ENCODE measurements around the gene CCDC190.
A peak's percentile ranks its signal among the peaks of the same experiment; 100 is the strongest.
"Not testable (repeated sequence)": the region's sequence is repeated elsewhere in the genome, so short reads cannot be mapped to it uniquely, and the experiment has no call there.

CCDC190 gene

DNA sequence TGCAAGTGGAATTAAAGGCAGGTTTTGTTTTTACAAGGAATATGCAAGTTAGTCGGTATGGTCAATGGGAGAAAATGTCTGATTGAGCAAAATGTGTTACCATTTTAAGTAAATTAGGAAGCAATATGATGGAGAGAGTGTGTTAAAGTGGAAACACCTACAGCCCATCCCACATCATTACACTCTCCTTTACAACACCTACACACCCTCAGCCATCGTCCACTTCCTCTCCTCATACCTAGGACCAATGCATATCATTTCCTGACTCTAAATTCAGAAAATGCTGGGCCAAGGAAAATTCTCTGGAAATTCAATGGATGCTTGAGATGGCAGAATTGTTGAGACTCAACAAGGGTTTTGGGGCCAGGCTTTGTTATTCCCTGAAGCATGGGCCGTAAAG is 16.4 kb upstream of the CCDC190 start:
- DNase-seq (ENCODE audit: low read depth in 2 of 2): no peak

DNA sequence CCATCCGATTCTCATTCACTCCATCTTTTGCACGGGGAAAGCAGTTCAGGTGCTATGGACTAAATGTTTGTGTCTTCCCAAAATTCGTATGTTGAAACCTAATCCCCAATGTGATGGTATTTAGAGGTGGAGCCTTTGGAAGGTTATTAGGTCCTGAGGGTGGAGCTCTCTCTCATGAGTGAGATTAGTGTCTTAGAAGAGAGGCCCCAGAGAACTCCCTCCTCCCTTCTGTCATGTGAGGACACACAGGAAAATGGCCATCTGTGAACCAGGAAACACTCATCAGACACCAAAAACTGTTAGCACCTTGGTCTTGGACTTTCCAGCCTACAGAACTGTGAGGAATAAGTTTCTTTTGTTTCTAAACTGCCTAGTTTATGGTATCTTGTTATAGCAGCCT is 15.8 kb upstream of the CCDC190 start:
- no peak for DNase-seq (ENCODE audit: low read depth in 2 of 2)

DNA sequence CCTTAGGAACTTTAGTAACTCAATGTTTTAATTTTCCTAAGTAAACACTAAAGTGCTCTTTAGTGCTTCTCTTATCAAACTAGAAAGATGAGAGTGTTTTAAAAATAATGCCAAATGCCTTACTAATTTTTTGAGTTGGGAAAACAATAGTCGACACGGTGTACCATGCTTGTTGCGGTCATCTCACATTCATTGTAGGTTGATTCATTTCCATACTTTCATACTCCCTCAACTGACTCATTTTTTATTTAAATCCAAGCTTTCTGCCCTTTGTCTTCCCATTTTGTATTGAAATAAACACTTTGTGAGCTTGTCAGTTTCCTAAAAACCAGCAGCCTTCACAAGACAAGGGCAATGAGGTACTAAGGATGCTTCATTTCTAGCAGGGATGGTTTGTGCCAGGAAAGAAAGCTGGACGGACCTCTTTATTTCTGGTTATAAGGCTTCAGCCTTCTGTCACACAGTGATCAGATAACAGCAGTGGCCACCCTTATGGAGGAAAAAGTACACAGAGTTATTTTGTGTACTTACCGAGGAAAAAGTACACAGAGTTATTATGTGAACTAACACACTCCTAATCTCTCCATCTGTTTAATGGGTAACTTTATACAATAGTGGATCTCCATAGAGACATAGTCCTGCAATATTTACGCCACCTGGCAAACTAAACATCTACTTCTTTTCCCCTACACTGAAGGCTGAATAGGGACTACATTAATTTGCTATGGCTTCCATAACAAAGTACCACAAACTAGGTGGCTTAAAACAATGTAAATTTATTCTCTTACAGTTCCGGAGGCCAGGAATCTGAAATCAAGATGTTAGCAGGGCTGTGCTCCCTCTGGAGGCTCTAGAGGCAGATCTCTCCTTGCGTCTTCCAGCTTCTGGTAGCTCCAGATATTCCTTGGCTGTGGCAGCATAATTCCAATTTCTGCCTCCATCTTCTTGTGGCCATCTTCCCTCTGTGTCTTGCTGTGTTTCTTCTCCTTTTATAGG is 13.0 kb upstream of the CCDC190 start:
- DNase-seq (ENCODE audit: low read depth in 2 of 2): no peak

DNA sequence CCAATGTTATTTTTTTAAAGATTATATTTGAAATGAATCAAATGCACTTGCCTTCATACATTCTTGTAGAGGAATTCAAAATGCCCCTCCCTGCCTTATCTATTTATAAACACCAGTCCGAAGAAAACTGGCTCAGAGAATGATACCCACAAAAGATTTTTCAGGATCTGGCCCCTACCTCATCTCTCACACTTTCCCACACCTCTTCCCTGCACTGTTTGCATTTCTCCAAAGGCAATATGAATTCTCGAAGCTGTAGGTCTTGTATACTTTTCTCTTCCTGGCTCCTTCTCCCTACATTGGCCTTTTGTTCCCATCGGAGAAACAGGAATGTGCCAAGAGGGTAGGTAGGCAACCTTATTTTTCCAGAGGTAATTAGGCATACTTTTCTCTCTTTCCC is 12.0 kb upstream of the CCDC190 start:
- DNase-seq (ENCODE audit: low read depth in 2 of 2): no peak

DNA sequence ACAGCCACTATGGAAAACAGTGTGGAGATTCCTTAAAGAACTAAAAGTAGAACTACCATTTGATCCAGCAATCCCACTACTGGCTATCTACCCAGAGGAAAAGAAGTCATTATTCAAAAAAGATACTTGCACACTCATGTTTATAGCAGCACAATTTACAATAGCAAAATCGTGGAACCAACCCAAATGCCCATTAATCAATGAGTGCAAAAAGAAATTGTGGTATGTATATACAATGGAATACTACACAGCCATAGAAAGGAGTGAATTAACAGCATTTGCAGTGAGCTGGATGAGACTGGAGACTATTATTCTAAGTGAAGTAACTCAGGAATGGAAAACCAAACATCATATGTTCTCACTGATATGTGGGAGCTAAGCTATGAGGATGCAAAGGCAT is 10.4 kb upstream of the CCDC190 start:
- not testable (repeated sequence) for DNase-seq (ENCODE audit: low read depth in 2 of 2)

DNA sequence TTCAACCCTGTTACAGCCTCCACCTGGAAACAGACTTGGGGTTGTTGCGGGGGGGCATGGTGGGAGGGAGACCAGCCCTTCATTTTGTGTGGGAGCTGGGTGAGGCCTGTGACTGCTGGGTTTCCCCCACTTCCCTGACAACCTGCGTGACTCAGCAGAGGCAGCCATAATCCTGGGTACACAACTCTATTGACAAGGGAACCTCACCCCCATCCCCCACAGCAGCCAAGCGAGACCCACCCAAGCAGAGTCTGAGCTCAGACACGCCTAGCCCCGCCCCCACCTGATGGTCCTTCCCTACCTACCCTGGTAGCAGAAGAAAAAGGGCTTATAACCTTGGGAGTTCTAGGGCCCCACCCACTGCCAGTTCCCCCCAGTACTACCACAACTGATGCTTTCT is 8.0 kb upstream of the CCDC190 start:
- DNase-seq (ENCODE audit: low read depth in 2 of 2): no peak

DNA sequence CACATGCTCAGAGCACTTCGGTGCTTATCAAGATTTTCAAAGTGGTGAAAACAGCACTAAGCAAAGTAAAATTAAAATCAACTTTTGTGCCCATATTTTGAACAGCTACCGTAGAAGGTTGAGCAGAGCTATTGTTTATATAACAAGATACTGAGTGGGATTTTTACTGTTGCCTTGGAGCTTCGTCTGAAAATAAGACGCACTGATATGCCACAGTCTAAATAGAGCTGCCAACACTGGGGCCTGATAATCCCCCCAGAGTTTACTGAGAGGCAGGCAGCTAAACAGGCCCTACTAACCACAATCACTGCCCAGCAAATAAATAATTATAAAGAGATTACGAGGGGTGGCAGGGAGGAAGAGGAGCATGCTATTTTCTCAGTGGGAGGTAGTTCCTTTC is 650 bp upstream of the CCDC190 start:
- no peak for DNase-seq (ENCODE audit: low read depth in 2 of 2)

DNA sequence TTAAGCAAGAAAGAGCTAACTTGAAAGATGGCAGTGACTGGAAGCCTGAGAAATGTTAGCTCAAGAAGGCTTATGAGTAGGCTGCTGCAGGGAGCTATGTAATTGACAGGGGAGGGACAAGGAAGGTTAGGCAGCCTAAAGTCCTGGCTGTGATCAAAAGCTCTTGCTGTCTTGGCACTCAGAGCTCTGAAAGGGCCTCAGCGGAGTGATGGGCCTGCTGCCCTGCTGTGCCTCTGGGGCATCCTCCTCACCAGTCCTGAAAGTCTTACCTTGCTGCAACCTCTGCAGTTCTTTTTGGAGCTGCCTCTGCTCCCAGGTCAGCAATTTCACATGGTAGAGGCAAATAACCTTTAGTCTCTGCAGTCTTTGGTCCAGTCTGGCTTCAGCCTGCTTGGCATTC is 1.8 kb downstream of the CCDC190 start:
- no peak for DNase-seq (ENCODE audit: low read depth in 2 of 2)

DNA sequence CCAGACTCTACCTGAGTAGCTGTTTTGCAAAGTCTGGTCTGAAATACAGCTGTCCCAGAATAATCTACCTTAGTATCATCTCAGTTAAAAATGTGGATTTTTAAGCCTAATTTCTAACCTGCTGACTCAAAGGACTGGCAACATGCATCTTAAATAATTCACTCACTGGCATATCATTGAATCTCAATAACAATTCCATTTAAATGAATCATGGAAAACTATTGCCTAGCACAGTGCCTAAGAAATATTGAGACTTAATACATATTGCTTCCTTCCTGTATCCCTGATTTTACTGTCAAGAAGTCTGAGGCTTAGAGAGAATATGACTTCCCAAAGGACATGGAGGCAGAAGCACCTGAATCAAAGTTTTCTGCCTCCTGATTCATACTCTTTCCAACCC is 3.1 kb downstream of the CCDC190 start:
- DNase-seq (ENCODE audit: low read depth in 2 of 2): no peak

DNA sequence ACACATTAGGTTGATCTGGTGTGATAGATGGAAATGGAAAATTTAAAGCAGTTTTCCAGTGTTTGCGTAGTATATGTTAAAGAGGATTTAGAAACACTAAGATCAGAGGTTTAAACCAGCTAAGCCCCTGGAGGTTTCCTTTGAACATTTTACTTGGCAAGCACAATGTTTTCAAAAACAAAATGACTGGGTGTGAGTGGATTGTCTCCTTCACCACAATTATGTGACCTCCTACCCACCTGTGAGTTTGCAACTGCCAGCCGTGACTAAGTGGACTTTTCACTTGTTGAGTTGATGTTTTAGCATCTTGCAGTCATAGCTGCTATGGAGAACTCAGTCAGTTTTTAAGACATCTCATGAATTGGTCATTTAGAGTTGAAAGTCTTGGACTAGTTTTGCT is 4.7 kb downstream of the CCDC190 start:
- peak; percentile 56 to 63 for DNase-seq (ENCODE audit: low read depth in 2 of 2)

DNA sequence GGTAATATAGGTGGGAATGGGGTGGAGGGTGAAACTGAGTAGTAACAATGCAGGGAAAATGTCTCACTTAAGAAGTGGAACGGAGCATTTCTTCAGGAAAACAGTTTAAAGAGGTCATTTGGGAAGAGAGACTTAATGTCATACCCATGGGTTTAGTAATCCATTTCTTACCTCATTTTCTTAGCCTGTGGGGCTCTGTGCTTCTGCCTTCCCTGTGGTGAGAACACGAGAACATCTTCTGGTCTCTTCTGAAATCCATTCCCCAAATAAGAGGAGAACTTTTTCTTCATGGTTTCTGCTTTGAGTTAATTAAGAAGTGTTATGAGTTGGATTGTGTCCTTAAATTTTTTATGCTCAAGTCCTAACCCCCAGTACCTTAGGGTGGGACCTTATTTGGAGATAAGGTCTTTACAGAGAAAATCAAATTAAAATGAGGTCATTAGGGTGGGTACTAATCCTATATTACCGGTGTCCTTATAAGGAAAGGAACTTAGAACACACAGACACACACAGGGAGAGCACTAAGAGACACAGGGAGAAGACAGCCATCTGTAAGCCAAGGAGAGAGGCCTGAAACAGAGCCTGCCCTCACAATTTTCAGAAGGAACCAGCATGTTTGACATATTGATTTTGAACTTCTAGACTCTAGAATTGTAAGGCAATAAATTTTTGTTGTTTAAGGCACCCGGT is 5.4 kb downstream of the CCDC190 start:
- no peak for DNase-seq (ENCODE audit: low read depth in 2 of 2)

DNA sequence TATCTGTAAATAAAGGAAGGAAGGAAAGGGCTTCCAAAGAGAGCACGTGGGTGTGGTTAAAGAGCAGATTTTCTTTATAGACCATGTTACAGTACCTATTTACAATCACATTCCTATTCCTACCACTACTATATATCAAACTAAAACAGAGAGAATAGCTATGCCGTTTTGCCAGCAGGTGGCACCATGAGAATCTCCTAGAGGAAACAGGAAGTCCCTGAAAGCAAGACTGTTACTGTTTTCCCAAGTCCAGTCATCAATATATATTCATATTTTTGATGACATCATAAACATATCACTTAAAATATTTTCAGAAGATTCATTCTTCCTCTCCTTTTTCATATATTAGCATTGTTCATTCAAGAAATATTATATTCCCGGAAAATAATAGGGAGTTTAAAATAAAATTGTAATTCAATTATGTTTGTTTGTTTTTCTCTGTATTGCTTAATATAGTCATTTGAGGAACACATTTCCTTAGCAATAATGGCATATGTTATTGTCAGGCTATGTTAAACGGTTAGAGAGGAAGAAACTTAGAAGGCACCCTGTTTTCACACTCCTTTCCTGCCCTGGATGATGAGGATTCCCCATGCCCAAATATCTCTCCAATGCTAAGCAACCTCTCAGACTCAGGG is 6.6 kb downstream of the CCDC190 start:
- DNase-seq (ENCODE audit: low read depth in 2 of 2): peak; percentile 39 to 53

DNA sequence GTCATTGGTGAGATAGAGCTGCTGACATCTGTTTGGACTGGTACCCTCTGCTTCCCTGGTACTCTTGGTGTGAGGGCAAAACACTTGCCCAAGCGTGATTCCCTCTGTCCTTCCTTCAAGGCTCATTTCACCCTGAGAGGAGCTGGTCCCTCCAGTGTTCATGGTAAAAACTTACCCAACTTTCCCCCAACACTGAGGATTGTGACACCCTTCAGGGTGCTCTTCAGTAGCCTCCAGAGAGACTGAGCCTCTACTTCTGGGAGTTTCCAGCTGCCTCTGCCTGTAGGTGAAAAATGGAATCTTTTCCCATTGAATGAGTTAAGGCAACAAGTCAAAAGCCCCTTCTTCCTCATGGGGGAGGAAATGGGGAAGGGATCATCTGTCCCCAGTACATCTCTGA is 9.6 kb downstream of the CCDC190 start:
- DNase-seq (ENCODE audit: low read depth in 2 of 2): no peak

DNA sequence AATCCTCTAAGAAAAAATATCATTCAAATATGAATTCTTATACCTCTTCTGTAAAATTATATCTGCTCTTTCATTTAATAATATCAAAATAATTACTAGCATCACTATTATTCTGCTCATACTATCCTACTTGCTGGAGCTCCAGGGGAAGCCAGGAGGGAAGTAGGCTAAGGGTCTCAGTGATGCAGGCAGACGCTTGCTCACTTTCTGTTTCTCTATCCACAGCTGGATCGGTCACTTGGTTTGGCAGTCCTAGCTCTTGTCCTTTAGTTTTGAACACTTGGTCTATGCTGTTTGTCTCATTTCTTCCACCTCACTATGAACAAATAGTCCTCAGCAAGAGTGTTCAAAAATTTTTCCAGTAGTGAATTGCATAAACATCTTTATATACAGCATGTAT is 11.3 kb downstream of the CCDC190 start:
- no peak for DNase-seq (ENCODE audit: low read depth in 2 of 2)

DNA sequence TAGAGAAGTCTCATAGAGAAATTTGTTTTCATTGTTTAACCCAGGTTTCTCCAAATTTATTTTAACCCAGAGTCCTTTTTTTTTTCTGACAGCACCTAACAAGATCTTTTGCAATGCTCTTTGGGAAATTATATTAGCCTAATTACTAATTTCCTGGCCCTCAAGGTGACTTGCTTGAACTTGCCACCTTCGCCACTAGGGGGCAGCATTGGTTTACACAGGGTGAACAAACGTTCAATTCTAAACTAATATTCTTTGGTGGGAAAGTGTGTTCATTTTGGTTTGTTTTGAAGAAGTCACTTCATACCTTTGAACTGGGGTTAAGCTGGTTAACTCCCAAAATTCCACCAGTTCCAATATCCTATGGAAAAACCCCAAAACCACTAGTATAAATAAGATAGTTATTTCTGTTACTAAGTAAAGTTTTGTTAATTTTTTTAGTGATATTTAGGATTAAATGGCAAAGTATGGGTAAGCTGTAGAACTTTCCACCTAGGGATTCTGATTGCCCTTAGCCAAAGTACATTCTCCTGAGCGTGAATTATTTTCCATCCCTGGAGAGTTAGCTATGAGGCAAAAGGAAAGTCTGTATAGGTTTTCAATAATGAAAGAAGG is 13.0 kb downstream of the CCDC190 start:
- peak; percentile 39 to 45 for DNase-seq (ENCODE audit: low read depth in 2 of 2)

DNA sequence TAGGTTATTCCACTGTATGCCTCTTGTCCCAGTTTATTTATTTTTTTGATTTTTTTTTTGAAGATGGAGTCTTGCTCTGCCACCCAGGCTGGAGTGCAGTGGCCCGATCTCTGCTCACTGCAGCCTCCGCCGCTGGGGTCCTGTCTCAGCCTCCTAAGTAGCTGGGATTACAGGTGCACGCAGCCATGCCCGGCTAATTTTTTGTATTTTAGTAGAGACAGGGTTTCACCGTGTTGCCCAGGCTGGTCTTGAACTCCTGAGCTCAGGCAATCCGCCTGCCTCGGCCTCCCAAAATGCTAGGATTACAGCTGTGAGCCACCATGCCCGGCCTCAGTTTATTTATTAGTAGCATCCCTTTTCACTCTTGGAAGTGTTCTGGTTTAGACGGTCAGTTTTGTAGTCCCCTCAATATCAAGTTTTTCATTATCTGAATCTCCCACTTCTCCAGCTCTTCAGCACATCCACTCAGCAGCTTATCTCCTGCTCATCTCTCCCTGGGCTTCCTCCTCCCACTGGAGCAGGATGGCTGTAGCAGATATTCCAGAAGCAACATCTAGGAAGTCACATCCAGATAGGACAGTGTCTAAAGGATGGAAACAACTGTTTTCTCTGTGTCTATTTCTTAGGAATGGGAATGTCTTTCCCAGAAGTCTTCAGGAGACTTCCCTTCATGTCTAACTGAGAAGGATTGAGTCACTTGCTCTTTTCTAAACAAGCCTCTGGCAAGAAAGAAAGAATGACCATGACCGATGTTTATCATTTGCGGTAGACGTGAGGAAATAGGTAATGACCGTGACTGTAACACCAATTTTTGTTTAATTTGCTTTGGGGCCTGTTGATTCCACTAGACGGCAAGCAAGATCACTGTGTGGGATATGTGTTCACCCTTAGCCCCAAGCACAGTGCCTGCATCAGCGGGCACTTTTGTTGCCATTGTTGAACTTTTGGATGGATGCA is 14.4 kb downstream of the CCDC190 start:
- DNase-seq (ENCODE audit: low read depth in 2 of 2): no peak

DNA sequence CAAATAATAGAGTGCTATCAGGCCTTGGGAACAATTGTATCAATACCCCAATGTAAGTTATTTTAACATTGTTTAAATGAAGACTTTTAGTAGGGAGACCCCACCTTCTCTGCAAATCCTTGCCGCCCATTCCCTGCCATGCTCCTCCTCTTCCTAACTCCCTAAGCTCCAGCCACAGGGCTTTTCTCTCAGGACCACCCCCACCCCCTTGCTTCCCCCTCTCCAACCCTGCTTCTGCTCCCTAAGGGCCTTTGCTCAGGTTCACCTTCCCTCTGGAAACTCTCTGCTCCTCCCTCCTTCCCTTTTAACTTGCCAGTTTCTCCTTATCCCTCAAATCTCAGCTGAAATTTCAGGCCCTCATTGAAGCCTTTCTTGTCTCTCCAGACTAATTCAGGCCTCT is 16.8 kb downstream of the CCDC190 start:
- no peak for DNase-seq (ENCODE audit: low read depth in 2 of 2)

DNA sequence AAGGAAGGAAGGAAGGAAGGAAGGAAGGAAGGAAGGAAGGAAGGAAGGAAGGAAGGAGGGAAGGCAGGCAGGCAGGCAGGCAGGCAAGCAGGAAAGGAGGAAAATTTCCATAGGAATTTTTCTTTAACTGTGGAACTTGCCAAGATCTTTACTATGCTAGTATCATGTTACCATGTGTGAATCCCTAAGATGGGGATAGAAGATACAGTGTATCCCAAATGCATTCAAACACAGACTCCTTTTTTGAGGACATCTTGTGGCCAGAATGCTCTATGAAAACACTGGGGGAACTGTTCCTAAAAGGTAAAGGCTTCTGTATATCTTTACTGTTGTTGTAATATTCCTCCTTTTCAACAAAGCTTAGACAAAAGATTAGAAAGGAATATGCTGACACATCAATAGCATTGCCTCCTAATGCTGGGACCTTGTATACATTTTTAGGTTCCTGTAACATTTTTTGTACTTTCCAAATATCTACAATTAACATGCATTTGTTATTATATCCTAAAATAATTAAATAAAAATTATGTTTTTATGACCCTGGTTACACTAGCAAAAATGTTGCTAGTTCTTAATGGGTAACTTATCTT is 20.6 kb downstream of the CCDC190 start:
- DNase-seq (ENCODE audit: low read depth in 2 of 2): no peak

DNA sequence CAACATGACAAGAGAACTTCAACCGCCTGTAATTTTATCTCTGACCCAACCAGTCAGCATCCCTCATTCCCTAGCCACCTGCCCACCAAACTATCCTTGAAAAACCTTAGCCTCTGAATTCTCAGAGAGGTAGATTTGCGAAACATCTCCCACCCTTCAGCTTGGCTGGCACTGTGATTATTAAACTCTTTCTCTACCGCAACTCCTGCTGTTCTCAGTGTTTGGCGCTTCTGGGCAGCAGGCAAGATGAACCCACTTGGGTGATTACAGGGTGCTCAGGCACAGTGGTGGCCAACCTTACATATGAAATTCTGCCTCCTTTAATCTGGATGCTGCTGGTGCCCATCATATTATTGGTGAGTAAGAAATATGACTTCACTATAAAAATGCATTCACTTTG is 22.1 kb downstream of the CCDC190 start:
- DNase-seq (ENCODE audit: low read depth in 2 of 2): no peak

DNA sequence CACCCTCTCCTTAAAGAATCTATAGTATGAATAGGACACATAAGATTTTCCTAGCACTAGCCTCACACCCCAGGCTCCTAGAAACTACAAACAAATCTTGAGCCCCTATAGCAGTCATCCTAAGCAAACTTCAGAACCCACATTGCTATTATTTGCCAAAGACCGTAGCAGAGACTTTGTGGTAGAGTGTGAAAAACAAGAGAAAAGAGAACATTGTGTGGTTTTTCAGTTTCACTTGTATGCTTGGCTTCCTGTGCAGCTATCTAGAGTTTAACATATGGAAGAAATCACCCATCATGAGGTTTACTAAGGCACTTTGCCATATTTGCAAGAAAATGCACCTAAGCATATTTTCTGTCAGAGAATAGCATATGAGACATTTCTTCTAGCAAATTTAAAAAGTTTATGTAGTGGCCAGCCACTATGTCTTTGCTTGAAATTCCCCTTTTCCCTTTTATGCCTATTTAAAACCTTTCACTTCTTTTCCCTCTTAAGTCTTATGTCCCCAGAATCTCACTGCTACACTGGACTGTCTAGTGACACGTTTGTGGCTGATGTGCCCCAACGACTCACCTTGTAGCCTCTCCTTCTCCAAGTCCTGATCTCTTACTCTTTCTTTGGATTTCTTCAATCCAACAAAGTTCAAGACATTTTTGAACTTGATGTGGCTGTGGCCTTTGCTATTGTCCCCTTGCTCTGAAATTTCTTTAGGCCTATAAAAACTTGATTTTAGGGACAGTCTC is 25.6 kb downstream of the CCDC190 start:
- no peak for DNase-seq (ENCODE audit: low read depth in 2 of 2)

Measured in fibroblast of skin of left quadriceps (primary cell).